Neuronal stem cell (in vitro differentiated cells): ENCODE measurements around the gene COX7A1.
A peak's percentile ranks its signal among the peaks of the same experiment; 100 is the strongest.

Experiments
- DNase-seq: peaks from one replicate; pipeline ENCODE4 v3.0.0-alpha.2; 2013; ENCODE audit warnings: low spot score
- H2AFZ ChIP-seq: one replicate; pipeline ENCODE4 v1.6.1; 2013; ENCODE audit warnings: mild to moderate bottlenecking, low read length, inconsistent platforms
- H2AK5ac ChIP-seq: 2 replicates; pipeline ENCODE4 v1.6.1; 2013; ENCODE audit warnings: low read depth, mild to moderate bottlenecking, inconsistent platforms, low read length, moderate library complexity, mixed read lengths
- H2BK120ac ChIP-seq: 2 replicates; pipeline ENCODE4 v1.6.1; 2013; ENCODE audit warnings: low read depth, mild to moderate bottlenecking, inconsistent platforms, low read length, moderate library complexity, mixed read lengths
- H2BK12ac ChIP-seq: one replicate; pipeline ENCODE4 v1.6.1; 2013; ENCODE audit warnings: low read length, inconsistent platforms
- H2BK15ac ChIP-seq: 2 replicates; pipeline ENCODE4 v1.6.1; 2013; ENCODE audit warnings: mild to moderate bottlenecking, low read length, inconsistent platforms, mixed read lengths
- H2BK5ac ChIP-seq: one replicate; pipeline ENCODE4 v1.6.1; 2013; ENCODE audit warnings: inconsistent platforms, mild to moderate bottlenecking, low read length, moderate library complexity
- H3K14ac ChIP-seq: one replicate; pipeline ENCODE4 v1.6.1; 2013; ENCODE audit warnings: low read length, inconsistent platforms
- H3K18ac ChIP-seq: 2 replicates; pipeline ENCODE4 v1.6.1; 2013; ENCODE audit warnings: low read length, inconsistent platforms
- H3K23ac ChIP-seq: 2 replicates; pipeline ENCODE4 v1.6.1; 2013; ENCODE audit warnings: low read depth, mild to moderate bottlenecking, mixed read lengths, low read length, inconsistent platforms; ENCODE audit not compliant: poor library complexity
- H3K27ac ChIP-seq: replicated peaks from 3 replicates; pipeline ENCODE4 v1.5.1; 2013; ENCODE audit warnings: low read length, inconsistent platforms
- H3K27me3 ChIP-seq, 3 experiments: 2 replicates each; pipeline ENCODE4 v1.6.1; 2013; ENCODE audit warnings: low read length in 3 of 3, mild to moderate bottlenecking in 2 of 3, inconsistent platforms in 1 of 3, low read depth in 1 of 3, mixed read lengths in 1 of 3, moderate library complexity in 1 of 3; ENCODE audit not compliant: control insufficient read depth in 3 of 3, insufficient read depth in 3 of 3
- H3K36me3 ChIP-seq, 2 donors: replicated peaks in 1 of 2; 2 replicates each; pipeline ENCODE4 v1.6.1; 2013; ENCODE audit warnings: low read length in 2 of 2; ENCODE audit not compliant: control insufficient read depth in 2 of 2, insufficient read depth in 2 of 2
- H3K4ac ChIP-seq: 2 replicates; pipeline ENCODE4 v1.6.1; 2013; ENCODE audit warnings: inconsistent platforms, mild to moderate bottlenecking, low read length, moderate library complexity
- H3K4me1 ChIP-seq, 2 donors: 1 replicate in 1 of 2; 2 replicates in 1 of 2; pipeline ENCODE4 v1.6.1; 2013; ENCODE audit warnings: low read length in 2 of 2, low read depth in 1 of 2; ENCODE audit not compliant: control insufficient read depth in 2 of 2, insufficient read depth in 1 of 2
- H3K4me2 ChIP-seq: one replicate; pipeline ENCODE4 v1.6.1; 2013; ENCODE audit warnings: mild to moderate bottlenecking, low read length, inconsistent platforms; ENCODE audit not compliant: insufficient read depth, poor library complexity, severe bottlenecking
- H3K4me3 ChIP-seq, 2 donors: 2 replicates each; pipeline ENCODE4 v1.5.1; 2013; ENCODE audit warnings: low read length in 2 of 2, mild to moderate bottlenecking in 2 of 2, inconsistent platforms in 1 of 2, moderate library complexity in 1 of 2
- H3K79me1 ChIP-seq: one replicate; pipeline ENCODE4 v1.6.1; 2013; ENCODE audit warnings: low read depth, mild to moderate bottlenecking, inconsistent platforms, low read length, moderate library complexity
- H3K9ac ChIP-seq: one replicate; pipeline ENCODE4 v1.6.1; 2013; ENCODE audit warnings: mild to moderate bottlenecking, low read depth, low read length, inconsistent platforms; ENCODE audit not compliant: poor library complexity
- H3K9me3 ChIP-seq, 2 donors: replicated peaks in 1 of 2; 2 replicates each; pipeline versions ENCODE3 to v1.6.1; 2013; ENCODE audit warnings: low read length in 2 of 2, mild to moderate bottlenecking in 2 of 2, inconsistent platforms in 1 of 2, low read depth in 1 of 2, mixed read lengths in 1 of 2, moderate library complexity in 1 of 2; ENCODE audit not compliant: control insufficient read depth in 2 of 2, insufficient read depth in 1 of 2
- H4K8ac ChIP-seq: one replicate; pipeline ENCODE4 v1.6.1; 2013; ENCODE audit warnings: low read depth, mild to moderate bottlenecking, inconsistent platforms, low read length, moderate library complexity
- H4K91ac ChIP-seq: one replicate; pipeline ENCODE4 v1.6.1; 2013; ENCODE audit warnings: low read length, low read depth, mild to moderate bottlenecking, inconsistent platforms; ENCODE audit not compliant: poor library complexity
- WGBS, 2 donors: extraction: QIAGEN DNeasy Blood & Tissue Kit; methylation state at CpG; one replicate each; pipeline ENCODE4 v1.1.7; 2013; ENCODE audit warnings: missing lambda C conversion rate in 2 of 2, mixed read lengths in 1 of 2; ENCODE audit not compliant: insufficient read length in 2 of 2, insufficient replicate concordance in 1 of 2; ENCODE audit errors: extremely low coverage in 2 of 2; 5-methylcytosine and 5-hydroxymethylcytosine counted together

Gene COX7A1

DNA sequence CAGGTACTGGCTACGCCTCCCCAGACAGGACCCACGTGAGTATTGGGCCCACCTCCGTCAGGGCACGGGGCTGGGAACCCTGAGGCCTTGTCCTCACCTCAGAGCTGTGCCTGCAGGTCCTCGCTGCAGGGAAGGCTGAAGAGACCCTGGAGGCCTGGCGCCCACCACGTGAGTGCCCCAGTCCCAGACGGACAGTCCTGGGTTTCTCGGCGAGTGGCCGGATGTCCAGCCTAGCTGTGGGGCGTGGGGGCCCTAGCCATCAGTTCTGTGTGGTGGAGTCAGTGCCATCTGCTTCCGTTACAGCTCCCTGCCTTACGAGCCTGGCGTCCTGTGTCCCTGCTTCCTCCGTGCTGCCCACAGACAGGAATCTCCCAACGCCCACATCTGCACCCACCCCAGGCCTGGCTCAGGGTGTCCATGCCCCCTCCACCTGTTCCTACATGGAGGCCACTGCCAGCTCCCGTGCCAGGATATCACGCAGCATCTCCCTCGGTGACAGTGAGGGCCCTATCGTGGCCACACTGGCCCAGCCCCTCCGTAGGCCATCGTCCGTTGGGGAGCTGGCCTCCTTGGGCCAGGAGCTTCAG lies 49.1 kb downstream of the COX7A1 start:
- H3K9me3 ChIP-seq, result no peaks in the 10 kb centered on the region
- H3K27me3 ChIP-seq, result no peaks in the 10 kb centered on the region
- peaks cover 63 to 88% of the 10 kb centered on the region in 2 donors for H3K36me3 ChIP-seq
- peak overlapping the region in 1 of 2 donors; percentile 40 for H3K4me3 ChIP-seq
- H2BK120ac ChIP-seq, result no peak overlapping the region
- H3K4me1 ChIP-seq, result peaks cover 0 to 2% of the 10 kb centered on the region in 2 donors
- no CpG with 5 or more reads among the region's 24 CpGs for WGBS, 2 donors
- no peak overlapping the region for H2BK15ac ChIP-seq
- no peak overlapping the region for H3K14ac ChIP-seq
- H3K27ac ChIP-seq, result no peak overlapping the region
- no peak for DNase-seq
- peak overlapping the region; percentile 80 for H3K23ac ChIP-seq
- no peak overlapping the region for H2AK5ac ChIP-seq
- no peak overlapping the region for H3K4ac ChIP-seq
- no peak overlapping the region for H2BK5ac ChIP-seq
- peak overlapping the region; percentile 57 for H3K18ac ChIP-seq
- H2AFZ ChIP-seq, result no peak overlapping the region
- no peak overlapping the region for H4K8ac ChIP-seq
- no peak overlapping the region for H4K91ac ChIP-seq
- no peak overlapping the region for H2BK12ac ChIP-seq
- peak overlapping the region; percentile 2 for H3K4me2 ChIP-seq
- no peak overlapping the region for H3K9ac ChIP-seq
- peaks cover 9% of the 10 kb centered on the region for H3K79me1 ChIP-seq

DNA sequence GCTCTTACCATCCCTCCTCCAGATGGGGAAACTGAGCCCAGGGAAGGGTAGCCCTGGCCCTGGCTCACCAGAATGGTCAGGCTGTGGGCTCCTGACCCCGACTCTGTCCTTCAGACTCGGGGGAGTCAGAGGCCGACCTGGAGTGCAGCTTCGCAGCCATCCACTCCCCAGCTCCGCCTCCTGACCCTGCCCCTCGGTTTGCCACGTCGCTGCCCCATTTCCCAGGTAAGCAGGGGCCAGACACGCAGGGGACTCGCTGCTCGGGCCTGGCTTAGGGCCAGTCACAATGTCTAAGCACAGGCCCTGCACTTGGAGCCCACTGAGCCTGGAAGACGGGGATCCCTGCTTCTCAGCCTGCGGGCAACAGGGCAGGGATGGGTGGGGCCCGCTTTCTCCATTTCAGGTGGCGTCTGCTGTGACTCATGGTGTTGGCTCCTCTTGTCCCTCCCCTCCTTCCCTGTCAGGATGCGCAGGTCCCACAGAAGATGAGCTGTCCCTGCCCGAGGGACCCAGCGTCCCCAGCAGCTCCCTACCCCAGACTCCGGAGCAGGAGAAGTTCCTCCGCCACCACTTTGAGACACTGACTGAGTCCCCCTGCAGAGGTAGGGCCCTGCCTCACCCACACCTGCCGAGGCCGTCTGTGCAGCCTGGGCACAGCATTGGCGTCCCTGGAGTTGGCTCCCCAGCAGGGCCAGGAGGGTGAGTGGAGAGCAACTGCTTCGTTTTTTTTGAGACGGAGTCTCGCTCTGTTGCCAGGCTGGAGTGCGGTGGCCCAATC lies 50.5 kb downstream of the COX7A1 start:
- Histone ChIP-seq H3K4me1 (peaks cover 0 to 6% of the 10 kb centered on the region in 2 donors), H4K8ac (peak overlapping the region; percentile 23), H3K14ac (no peak overlapping the region), H3K27ac (no peak overlapping the region), H2BK120ac (no peak overlapping the region), H3K9ac (no peak overlapping the region), H3K27me3 (no peaks in the 10 kb centered on the region), H2BK12ac (no peak overlapping the region), H4K91ac (no peak overlapping the region), H2BK15ac (no peak overlapping the region), H3K4ac (no peak overlapping the region), H3K4me3 (no peak overlapping the region), H3K4me2 (no peak overlapping the region), H2BK5ac (peak overlapping the region; percentile 71), H2AFZ (no peak overlapping the region), H2AK5ac (no peak overlapping the region), H3K36me3 (peaks cover 61 to 94% of the 10 kb centered on the region in 2 donors), H3K79me1 (peaks cover 9% of the 10 kb centered on the region), H3K18ac (no peak overlapping the region), H3K23ac (no peak overlapping the region), H3K9me3 (no peaks in the 10 kb centered on the region)
- DNase-seq, result no peak
- no CpG with 5 or more reads among the region's 27 CpGs for WGBS, 2 donors
